B cell (primary cell): Measurements from ENCODE around the gene REC8. TPM values are rescaled to one million over a fixed set of nuclear protein-coding genes. Genes with fewer than 3 reads are reported as not detected.

Source experiments
- ATAC-seq: fragments of 200-7000 bp; cut with Tn5 transposase; one replicate; pipeline ENCODE4 v1.10.0; 2021; ENCODE audit warnings: low read depth, mild to moderate bottlenecking, moderate number of reproducible peaks, moderate library complexity
- CTCF ChIA-PET: fragments of 350-600 bp; sonication (Branson Sonifier 250); formaldehyde crosslinking; loops from one replicate; lab custom pipeline; 2021; ENCODE audit warnings: antibody characterized with exemption, inconsistent platforms; lab: Charles Lee
- POLR2A ChIA-PET: fragments of 350-600 bp; sonication (Branson Sonifier 250); formaldehyde crosslinking; loops from one replicate; lab custom pipeline; 2021; ENCODE audit warnings: antibody characterized with exemption; lab: Charles Lee
- DNase-seq: peaks from one replicate; pipeline ENCODE4 v3.0.0; 2013
- H2AFZ ChIP-seq: 2 replicates; pipeline ENCODE4 v1.6.1; 2012; ENCODE audit warnings: mild to moderate bottlenecking, low read depth, low read length; ENCODE audit not compliant: insufficient read depth, poor library complexity, severe bottlenecking
- H3K27ac ChIP-seq, 2 donors: 1 replicate in 1 of 2; 2 replicates in 1 of 2; pipeline ENCODE4 v1.5.1; 2012 to 2013; ENCODE audit warnings: low read length in 2 of 2, mild to moderate bottlenecking in 2 of 2, moderate library complexity in 1 of 2
- H3K27me3 ChIP-seq, 4 experiments: fragments of 200-600 bp in 1 of 4; sonication (generic) in 1 of 4; replicated peaks in 1 of 4; 1 replicate in 2 of 4; 2 replicates in 2 of 4; pipeline versions ENCODE4 v1.6.1 to v1.7.0; 2013 to 2016; ENCODE audit warnings: low read length in 3 of 4, mild to moderate bottlenecking in 2 of 4, mixed read lengths in 1 of 4, moderate library complexity in 1 of 4; ENCODE audit not compliant: insufficient read depth in 4 of 4, control insufficient read depth in 3 of 4; ENCODE audit errors: control extremely low read depth in 1 of 4
- H3K36me3 ChIP-seq, 2 experiments: replicated peaks in 1 of 2; 1 replicate in 1 of 2; 2 replicates in 1 of 2; pipeline versions ENCODE4 v1.6.1 to v1.7.1; 2013; ENCODE audit warnings: low read length in 1 of 2; ENCODE audit not compliant: insufficient read depth in 2 of 2, control insufficient read depth in 1 of 2; ENCODE audit errors: control extremely low read depth in 1 of 2, extremely low read depth in 1 of 2
- H3K4me1 ChIP-seq, 2 donors: fragments of 200-600 bp in 1 of 2; sonication (generic) in 1 of 2; 1 replicate in 1 of 2; 2 replicates in 1 of 2; pipeline versions ENCODE4 v1.5.1 to v1.6.1; 2013 to 2017; ENCODE audit warnings: low read length in 2 of 2; ENCODE audit not compliant: control insufficient read depth in 2 of 2, insufficient read depth in 2 of 2
- H3K4me2 ChIP-seq: replicated peaks from 2 replicates; pipeline ENCODE3; 2012; ENCODE audit warnings: mild to moderate bottlenecking, low read depth, low read length; ENCODE audit not compliant: poor library complexity, severe bottlenecking
- H3K4me3 ChIP-seq, 5 experiments: fragments of 200-600 bp in 1 of 5; sonication (generic) in 1 of 5; 1 replicate in 3 of 5; 2 replicates in 2 of 5; pipeline versions ENCODE4 v1.5.1 to v1.7.0; 2011 to 2016; ENCODE audit warnings: low read length in 4 of 5, mild to moderate bottlenecking in 4 of 5, low read depth in 2 of 5, control low read depth in 1 of 5, moderate library complexity in 1 of 5; ENCODE audit not compliant: insufficient read depth in 1 of 5; ENCODE audit errors: control extremely low read depth in 1 of 5, extremely low read depth in 1 of 5
- H3K79me2 ChIP-seq: fragments of 200-600 bp; sonication (generic); one replicate; pipeline ENCODE4 v1.6.0; 2016; ENCODE audit warnings: low read length; ENCODE audit not compliant: control insufficient read depth, insufficient read depth
- H3K9ac ChIP-seq: fragments of 200-600 bp; sonication (generic); 2 replicates; pipeline ENCODE4 v1.6.1; 2017; ENCODE audit warnings: mild to moderate bottlenecking, low read length, moderate library complexity
- H3K9me3 ChIP-seq, 3 donors: one replicate each; pipeline versions ENCODE4 v1.6.1 to v1.7.1; 2013; ENCODE audit warnings: low read length in 2 of 3; ENCODE audit not compliant: control insufficient read depth in 2 of 3, insufficient read depth in 1 of 3; ENCODE audit errors: control extremely low read depth in 1 of 3
- H4K20me1 ChIP-seq: 2 replicates; pipeline ENCODE4 v1.6.0; 2012; ENCODE audit warnings: mild to moderate bottlenecking, low read length; ENCODE audit not compliant: insufficient read depth, control insufficient read depth, poor library complexity, severe bottlenecking
- H3K27ac Mint-ChIP-seq: one replicate; pipeline ENCODE4 v1.8.0; 2021; ENCODE audit warnings: mixed read lengths
- H3K27me3 Mint-ChIP-seq: one replicate; pipeline ENCODE4 v1.8.0; 2021; ENCODE audit warnings: mixed read lengths
- H3K4me1 Mint-ChIP-seq: one replicate; pipeline ENCODE4 v1.8.0; 2021; ENCODE audit warnings: mixed read lengths
- H3K4me3 Mint-ChIP-seq: one replicate; pipeline ENCODE4 v1.8.0; 2021; ENCODE audit warnings: mixed read lengths
- H3K9me3 Mint-ChIP-seq: one replicate; pipeline ENCODE4 v1.8.0; 2022; ENCODE audit warnings: mixed read lengths; ENCODE audit not compliant: insufficient read depth
- CTCF ChIP-seq: fragments of 200-600 bp; IDR thresholded peaks from one replicate; pipeline ENCODE4 v1.8.0; 2022; ENCODE audit warnings: antibody characterized with exemption, mild to moderate bottlenecking
- EZH2 ChIP-seq: IDR thresholded peaks from 2 replicates; pipeline ENCODE4 v1.6.1; 2012; ENCODE audit warnings: borderline replicate concordance, low read depth, mild to moderate bottlenecking, moderate library complexity, low read length; ENCODE audit not compliant: insufficient read depth, poor library complexity, severe bottlenecking
- WGBS: methylation state at CpG from one replicate; pipeline ENCODE4 v1.1.5; 2013; ENCODE audit warnings: missing lambda C conversion rate; ENCODE audit not compliant: insufficient coverage; 5-methylcytosine and 5-hydroxymethylcytosine counted together
- intact Hi-C: fragments of 100-400 bp; cut with micrococcal nuclease; formaldehyde crosslinking; loops from one replicate; pipeline ENCODE4 v1.10.0; 2022
- polyA plus RNA-seq: library from polyadenylated mRNA; depleted of rRNA; stranded (reverse); fragments of >200 nt; gene quantifications from 2 replicates; pipeline ENCODE4 v1.2.3, GENCODE V29; 2012
- total RNA-seq, 2 donors: library from RNA; stranded (reverse); fragments of 120-200 nt in 1 of 2; gene quantifications; 1 replicate in 1 of 2; 2 replicates in 1 of 2; pipeline versions ENCODE4 v1.2.3 to v1.2.4, GENCODE V29; 2013 to 2022

Gene REC8
- total and polyA plus RNA-seq, 2 donors (not counting 1 experiment from before 2014, with no cell fraction given) = 34.0 to 62.1 TPM

- ATAC-seq (no peak), DNase-seq (no peak)
- H3K27ac ChIP-seq = no peak overlapping the region
- H3K27me3 Mint-ChIP-seq = no peaks in the 10 kb centered on the region
- H3K4me1 ChIP-seq = peaks cover 22% of the 10 kb centered on the region in 2 donors
- H2AFZ ChIP-seq = no peak overlapping the region
- H3K4me3 Mint-ChIP-seq = no peak overlapping the region
- H3K4me1 Mint-ChIP-seq = peaks cover 22% of the 10 kb centered on the region
- no peak overlapping the region for H3K4me3 ChIP-seq
- no peaks in the 10 kb centered on the region for H3K36me3 ChIP-seq
- TF ChIP-seq EZH2 (no peak), CTCF (no peak)
- WGBS = 88% methylated on average over 6 of the region's 8 CpGs
- intact Hi-C loops = no loop called here
- no peak overlapping the region for H3K27ac Mint-ChIP-seq
- H3K79me2 ChIP-seq = peaks cover 4% of the 10 kb centered on the region
- no peaks in the 10 kb centered on the region for H3K9me3 ChIP-seq
- H3K4me2 ChIP-seq = no peak overlapping the region
- no peak overlapping the region for H3K9ac ChIP-seq
- POLR2A ChIA-PET = interaction anchor here (1.1 kb wide), 1 partner anchor 15 kb away, joined by 3 read pairs; the partner anchor contains the start of genes DCAF11 and NRL
- CTCF ChIA-PET = no interaction called here
- H4K20me1 ChIP-seq = no peaks in the 10 kb centered on the region
- no peaks in the 10 kb centered on the region for H3K27me3 ChIP-seq
- no peaks in the 10 kb centered on the region for H3K9me3 Mint-ChIP-seq
These were observed 42.4 kb upstream of the REC8 start for GRCh38 chr14:24129410-24129998.

GRCh38 chr14:24130380-24130716 lies 41.5 kb upstream of the REC8 start, which contains the start of gene FITM1:
Gene FITM1, plus strand, starts transcription at chr14:24130659. Its CDS starts 905 bp downstream, at chr14:24131564.
- Histone ChIP-seq H3K4me3 (no peak within 1 kb of the TSS), H3K4me1 (peaks cover 22 to 23% of the 10 kb centered on the region in 2 donors), H3K27me3 (no peaks in the 10 kb centered on the region), H3K9me3 (no peaks in the 10 kb centered on the region), H3K36me3 (no peaks in the 10 kb centered on the region), H2AFZ (no peak within 1 kb of the TSS), H3K27ac (no peak within 1 kb of the TSS), H4K20me1 (no peaks in the 10 kb centered on the region), H3K4me2 (no peak within 1 kb of the TSS), H3K79me2 (peaks cover 9% of the 10 kb centered on the region), H3K9ac (no peak within 1 kb of the TSS)
- ATAC-seq (no peak), DNase-seq (no peak)
- no peaks in the 10 kb centered on the region for H3K27me3 Mint-ChIP-seq
- ChIA-PET CTCF (no interaction called here), POLR2A (no interaction called here)
- no peak within 1 kb of the TSS for H3K27ac Mint-ChIP-seq
- H3K9me3 Mint-ChIP-seq = no peaks in the 10 kb centered on the region
- H3K4me3 Mint-ChIP-seq = no peak within 1 kb of the TSS
- TF ChIP-seq EZH2 = no peak
- TF ChIP-seq CTCF = no peak
- peaks cover 24% of the 10 kb centered on the region for H3K4me1 Mint-ChIP-seq
- 94% methylated on average over 5 of the region's 5 CpGs for WGBS
- intact Hi-C loops = no loop called here
